Activated T-cell treated with anti-CD3 and anti-CD28 coated beads, Interleukin-2, amount 50 U/mL, for 4 hours (primary cell): ENCODE measurements around the gene AATK. TPM values are rescaled to one million over a fixed set of nuclear protein-coding genes. Genes with fewer than 3 reads are reported as not detected.
A peak's percentile ranks its signal among the peaks of the same experiment; 100 is the strongest.

Source experiments
- ATAC-seq, 2 donors: fragments of 200-7000 bp; cut with Tn5 transposase; one replicate each; pipeline ENCODE4 v1.10.0; 2021
- DNase-seq: peaks from one replicate; pipeline ENCODE4 v3.0.0-alpha.2; 2020
- H3K27me3 Mint-ChIP-seq: one replicate; pipeline ENCODE4 v1.8.0; 2021; ENCODE audit warnings: low read depth, mixed read lengths
- H3K36me3 Mint-ChIP-seq: one replicate; pipeline ENCODE4 v1.8.0; 2022; ENCODE audit warnings: mixed read lengths; ENCODE audit not compliant: insufficient read depth
- H3K4me1 Mint-ChIP-seq: one replicate; pipeline ENCODE4 v1.8.0; 2021; ENCODE audit warnings: low read depth, mixed read lengths
- H3K4me3 Mint-ChIP-seq: one replicate; pipeline ENCODE4 v1.8.0; 2021; ENCODE audit warnings: mild to moderate bottlenecking, moderate library complexity, mixed read lengths
- H3K9me3 Mint-ChIP-seq: one replicate; pipeline ENCODE4 v1.8.0; 2021; ENCODE audit warnings: mixed read lengths
- total RNA-seq, 3 donors: library from RNA; stranded (reverse); gene quantifications; one replicate each; pipeline ENCODE4 v1.2.1, GENCODE V29; 2021

AATK gene
- total RNA-seq, 3 donors from 2014 or later: 0.46 to 3.8 (median 0.87) TPM

GRCh38 chr17:81163703-81164370 lies 2.2 kb downstream of the AATK start:
- peaks cover 34% of the 10 kb centered on the region for H3K27me3 Mint-ChIP-seq
- no peak overlapping the region for H3K4me3 Mint-ChIP-seq
- no peaks in the 10 kb centered on the region for H3K9me3 Mint-ChIP-seq
- no peak for DNase-seq
- H3K36me3 Mint-ChIP-seq: no peaks in the 10 kb centered on the region
- H3K4me1 Mint-ChIP-seq: peaks cover 8% of the 10 kb centered on the region
- no peak for ATAC-seq

- no peak overlapping the region for H3K4me3 Mint-ChIP-seq
- no peaks in the 10 kb centered on the region for H3K9me3 Mint-ChIP-seq
- H3K36me3 Mint-ChIP-seq: no peaks in the 10 kb centered on the region
- DNase-seq (no peak), ATAC-seq (no peak)
- peaks cover 34% of the 10 kb centered on the region for H3K27me3 Mint-ChIP-seq
- peaks cover 8% of the 10 kb centered on the region for H3K4me1 Mint-ChIP-seq
Measured at GRCh38 chr17:81163051-81163695, 2.8 kb downstream of the AATK start.

- H3K4me1 Mint-ChIP-seq: peaks cover 8% of the 10 kb centered on the region
- H3K27me3 Mint-ChIP-seq: peaks cover 30% of the 10 kb centered on the region
- ATAC-seq (no peak), DNase-seq (no peak)
- H3K4me3 Mint-ChIP-seq: no peak overlapping the region
- no peaks in the 10 kb centered on the region for H3K36me3 Mint-ChIP-seq
- H3K9me3 Mint-ChIP-seq: no peaks in the 10 kb centered on the region
Measured at GRCh38 chr17:81162491-81162890, 3.5 kb downstream of the AATK start.

GRCh38 chr17:81161972-81162371 lies 4.0 kb downstream of the AATK start:
- ATAC-seq: no peak
- peaks cover 27% of the 10 kb centered on the region for H3K27me3 Mint-ChIP-seq
- DNase-seq: no peak
- no peak overlapping the region for H3K4me3 Mint-ChIP-seq
- no peaks in the 10 kb centered on the region for H3K36me3 Mint-ChIP-seq
- peaks cover 6% of the 10 kb centered on the region for H3K4me1 Mint-ChIP-seq
- H3K9me3 Mint-ChIP-seq: no peaks in the 10 kb centered on the region

GRCh38 chr17:81161536-81161935 lies 4.5 kb downstream of the AATK start:
- ATAC-seq (no peak), DNase-seq (no peak)
- Mint-ChIP-seq H3K4me1 (peaks cover 6% of the 10 kb centered on the region), H3K4me3 (no peak overlapping the region), H3K27me3 (peaks cover 27% of the 10 kb centered on the region), H3K36me3 (no peaks in the 10 kb centered on the region), H3K9me3 (no peaks in the 10 kb centered on the region)

GRCh38 chr17:81160747-81161453 lies 5.1 kb downstream of the AATK start:
- no peaks in the 10 kb centered on the region for H3K9me3 Mint-ChIP-seq
- ATAC-seq (peak in 1 of 2 donors; percentile 7), DNase-seq (no peak)
- H3K4me3 Mint-ChIP-seq: no peak overlapping the region
- H3K36me3 Mint-ChIP-seq: no peaks in the 10 kb centered on the region
- peaks cover 6% of the 10 kb centered on the region for H3K4me1 Mint-ChIP-seq
- H3K27me3 Mint-ChIP-seq: peaks cover 27% of the 10 kb centered on the region

- no peak overlapping the region for H3K4me3 Mint-ChIP-seq
- ATAC-seq (peak in 1 of 2 donors; percentile 35), DNase-seq (no peak)
- H3K4me1 Mint-ChIP-seq: peaks cover 6% of the 10 kb centered on the region
- H3K9me3 Mint-ChIP-seq: no peaks in the 10 kb centered on the region
- peaks cover 27% of the 10 kb centered on the region for H3K27me3 Mint-ChIP-seq
- no peaks in the 10 kb centered on the region for H3K36me3 Mint-ChIP-seq
Measured at GRCh38 chr17:81160306-81160705, 5.7 kb downstream of the AATK start.

GRCh38 chr17:81159611-81160265 lies 6.3 kb downstream of the AATK start:
- Mint-ChIP-seq H3K4me1 (peaks cover 6% of the 10 kb centered on the region), H3K36me3 (no peaks in the 10 kb centered on the region), H3K27me3 (peaks cover 25% of the 10 kb centered on the region), H3K4me3 (no peak overlapping the region), H3K9me3 (no peaks in the 10 kb centered on the region)
- ATAC-seq (no peak), DNase-seq (no peak)

- ATAC-seq: no peak
- H3K27me3 Mint-ChIP-seq: peaks cover 18% of the 10 kb centered on the region
- no peak for DNase-seq
- no peaks in the 10 kb centered on the region for H3K36me3 Mint-ChIP-seq
- H3K4me1 Mint-ChIP-seq: peaks cover 4% of the 10 kb centered on the region
- no peak overlapping the region for H3K4me3 Mint-ChIP-seq
- H3K9me3 Mint-ChIP-seq: no peaks in the 10 kb centered on the region
Measured at GRCh38 chr17:81158688-81159590, 7.1 kb downstream of the AATK start.

GRCh38 chr17:81157848-81158687 lies 8.0 kb downstream of the AATK start:
- DNase-seq: no peak
- ATAC-seq: no peak
- H3K9me3 Mint-ChIP-seq: no peaks in the 10 kb centered on the region
- H3K4me1 Mint-ChIP-seq: peaks cover 4% of the 10 kb centered on the region
- H3K27me3 Mint-ChIP-seq: peaks cover 12% of the 10 kb centered on the region
- no peaks in the 10 kb centered on the region for H3K36me3 Mint-ChIP-seq
- no peak overlapping the region for H3K4me3 Mint-ChIP-seq

GRCh38 chr17:81156866-81157805 lies 8.9 kb downstream of the AATK start:
- Mint-ChIP-seq H3K36me3 (no peaks in the 10 kb centered on the region), H3K9me3 (no peaks in the 10 kb centered on the region), H3K4me3 (no peak overlapping the region), H3K27me3 (peaks cover 10% of the 10 kb centered on the region), H3K4me1 (peaks cover 4% of the 10 kb centered on the region)
- DNase-seq (no peak), ATAC-seq (no peak)

GRCh38 chr17:81154961-81155360 lies 11.1 kb downstream of the AATK start:
- Mint-ChIP-seq H3K9me3 (no peaks in the 10 kb centered on the region), H3K27me3 (peaks cover 6% of the 10 kb centered on the region), H3K4me3 (no peak overlapping the region), H3K4me1 (no peaks in the 10 kb centered on the region), H3K36me3 (no peaks in the 10 kb centered on the region)
- DNase-seq (no peak), ATAC-seq (no peak)
